Heart left ventricle (tissue), 13 donors: Measurements from ENCODE around the gene ZNF37A.

Experiments used
- POLR2A ChIP-seq, 2 donors: fragments of 450-650 bp; IDR thresholded peaks; one replicate each; pipeline ENCODE4 v1.6.1; 2017; ENCODE audit warnings: antibody characterized with exemption in 2 of 2, mild to moderate bottlenecking in 2 of 2, moderate library complexity in 2 of 2
- TF ChIP-seq, protein P1 (sequence below), 12 donors: fragments of 200-600 bp; sonication (generic) in 4 of 12; IDR thresholded peaks; one replicate each; pipeline versions ENCODE4 v1.5.0 to v1.8.0; 2018 to 2022; ENCODE audit warnings: antibody characterized with exemption in 12 of 12, mild to moderate bottlenecking in 5 of 12
- donor health status: ischemic (EF 13 %, LVEDD 7.1; RV severe dilation, severe dysfunction).
- donor health status: DM: no; HTN: yes; CAD: no.
- donor health status: DM: no; HTN: no; CAD: no.
- donor health status: ischemic (EF 25% LVEDD 6.9; RV normal size, moderate dysfunction).
- donor health status: ischemic (EF 25% LVEDD 5.7; RV mildly dilated, moderate dysfunction).
- donor health status: ischemic (EF 35%, LVEDD 5.7; RV mildly dilated, moderate dysfunction).
- donor health status: nonischemic (EF 11% LVEDD 7.7; RV severe dilation, severe dysfunction).
- donor health status: DM: yes; HTN: yes; CAD: no.
- donor health status: PGD.
- donor health status: ischemic (EF 29% LVEDD 5.4; RV normal size, mild dysfunction).
- donor health status: nonischemic (EF 23%, LVEDD 6.1; RV moderate dilation, normal function).

DNA sequence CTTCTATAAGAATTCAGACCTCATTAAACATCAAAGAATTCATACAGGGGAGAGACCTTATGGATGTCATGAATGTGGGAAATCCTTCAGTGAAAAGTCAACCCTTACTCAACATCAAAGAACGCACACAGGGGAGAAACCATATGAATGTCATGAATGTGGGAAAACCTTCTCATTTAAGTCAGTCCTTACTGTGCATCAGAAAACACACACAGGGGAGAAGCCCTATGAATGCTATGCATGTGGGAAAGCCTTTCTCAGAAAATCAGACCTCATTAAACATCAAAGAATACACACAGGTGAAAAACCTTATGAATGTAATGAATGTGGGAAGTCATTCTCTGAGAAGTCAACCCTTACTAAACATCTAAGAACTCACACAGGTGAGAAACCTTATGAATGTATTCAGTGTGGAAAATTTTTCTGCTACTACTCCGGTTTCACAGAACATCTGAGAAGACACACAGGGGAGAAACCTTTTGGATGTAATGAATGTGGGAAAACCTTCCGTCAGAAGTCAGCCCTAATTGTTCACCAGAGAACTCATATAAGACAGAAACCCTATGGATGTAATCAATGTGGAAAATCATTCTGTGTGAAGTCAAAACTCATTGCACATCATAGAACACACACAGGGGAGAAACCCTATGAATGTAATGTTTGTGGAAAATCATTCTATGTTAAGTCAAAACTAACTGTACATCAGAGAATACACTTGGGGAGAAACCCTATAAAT lies 24.1 kb downstream of the ZNF37A start:
- TF ChIP-seq, protein P1, sequence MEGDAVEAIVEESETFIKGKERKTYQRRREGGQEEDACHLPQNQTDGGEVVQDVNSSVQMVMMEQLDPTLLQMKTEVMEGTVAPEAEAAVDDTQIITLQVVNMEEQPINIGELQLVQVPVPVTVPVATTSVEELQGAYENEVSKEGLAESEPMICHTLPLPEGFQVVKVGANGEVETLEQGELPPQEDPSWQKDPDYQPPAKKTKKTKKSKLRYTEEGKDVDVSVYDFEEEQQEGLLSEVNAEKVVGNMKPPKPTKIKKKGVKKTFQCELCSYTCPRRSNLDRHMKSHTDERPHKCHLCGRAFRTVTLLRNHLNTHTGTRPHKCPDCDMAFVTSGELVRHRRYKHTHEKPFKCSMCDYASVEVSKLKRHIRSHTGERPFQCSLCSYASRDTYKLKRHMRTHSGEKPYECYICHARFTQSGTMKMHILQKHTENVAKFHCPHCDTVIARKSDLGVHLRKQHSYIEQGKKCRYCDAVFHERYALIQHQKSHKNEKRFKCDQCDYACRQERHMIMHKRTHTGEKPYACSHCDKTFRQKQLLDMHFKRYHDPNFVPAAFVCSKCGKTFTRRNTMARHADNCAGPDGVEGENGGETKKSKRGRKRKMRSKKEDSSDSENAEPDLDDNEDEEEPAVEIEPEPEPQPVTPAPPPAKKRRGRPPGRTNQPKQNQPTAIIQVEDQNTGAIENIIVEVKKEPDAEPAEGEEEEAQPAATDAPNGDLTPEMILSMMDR (IDR thresholded peaks at IDR 0.05) = no peak
- no peak for TF ChIP-seq POLR2A (IDR thresholded peaks at IDR 0.05)
